Stimulated activated CD4-positive, alpha-beta T cell treated with anti-CD3 and anti-CD28 coated beads, Interleukin-15, amount 100 ng/mL, for 48 hours (primary cell): ENCODE measurements around the gene OXER1.

ENCODE experiments used
- DNase-seq, 2 donors: peaks; one replicate each; pipeline ENCODE4 v3.0.0-alpha.2; 2020; ENCODE audit warnings: low read depth in 2 of 2

OXER1 gene

GRCh38 chr2:42764096-42764495, at the start of gene OXER1:
OXER1 (minus strand) TSS chr2:42764135; CDS start chr2:42764062, 73 bp downstream.
- DNase-seq: no peak

- DNase-seq: no peak
Observed at GRCh38 chr2:42812899-42813479, 49.1 kb upstream of the OXER1 start.

- DNase-seq: peak; percentile 17 to 27
Observed at GRCh38 chr2:42810971-42811811, 47.3 kb upstream of the OXER1 start.

GRCh38 chr2:42810121-42810970, 46.4 kb upstream of the OXER1 start:
- peak; percentile 91 for DNase-seq

GRCh38 chr2:42809819-42810120, 45.8 kb upstream of the OXER1 start:
- DNase-seq: peak in 1 of 2 donors; percentile 45

- DNase-seq: no peak
Observed at GRCh38 chr2:42809131-42809818, 45.3 kb upstream of the OXER1 start.

- DNase-seq: no peak
Observed at GRCh38 chr2:42808301-42808700, 44.4 kb upstream of the OXER1 start.

GRCh38 chr2:42806786-42807185, 42.9 kb upstream of the OXER1 start:
- no peak for DNase-seq

GRCh38 chr2:42804891-42805290, 41.0 kb upstream of the OXER1 start:
- DNase-seq: no peak

- no peak for DNase-seq
Observed at GRCh38 chr2:42804338-42804737, 40.4 kb upstream of the OXER1 start.

- DNase-seq: no peak
Observed at GRCh38 chr2:42802150-42802549, 38.2 kb upstream of the OXER1 start.

GRCh38 chr2:42801381-42801780, 37.4 kb upstream of the OXER1 start:
- no peak for DNase-seq

GRCh38 chr2:42800981-42801380, 37.0 kb upstream of the OXER1 start:
- DNase-seq: no peak

- DNase-seq: no peak
Observed at GRCh38 chr2:42800461-42800962, 36.6 kb upstream of the OXER1 start.

GRCh38 chr2:42799881-42800280, 35.9 kb upstream of the OXER1 start:
- DNase-seq: no peak

- no peak for DNase-seq
Observed at GRCh38 chr2:42797281-42797680, 33.3 kb upstream of the OXER1 start.

GRCh38 chr2:42796427-42797248, 32.7 kb upstream of the OXER1 start:
- no peak for DNase-seq

- DNase-seq: no peak
Observed at GRCh38 chr2:42795841-42796301, 31.9 kb upstream of the OXER1 start.

- no peak for DNase-seq
Observed at GRCh38 chr2:42795275-42795674, 31.3 kb upstream of the OXER1 start.

GRCh38 chr2:42794271-42795046, 30.5 kb upstream of the OXER1 start:
- DNase-seq: no peak
